Keratinocyte (primary cell): ENCODE results near the gene RBM26.
A peak's percentile ranks its signal among the peaks of the same experiment; 100 is the strongest.

Experiments
- EZH2 ChIP-seq: IDR thresholded peaks from one replicate; pipeline ENCODE4 v1.6.1; 2012; ENCODE audit warnings: inconsistent platforms, mild to moderate bottlenecking, low read length, moderate library complexity
- TF ChIP-seq, protein P1 (sequence below), 3 experiments: IDR thresholded peaks in 1 of 3; conservative IDR thresholded peaks in 1 of 3; optimal IDR thresholded peaks in 1 of 3; 2 replicates in 2 of 3; 3 replicates in 1 of 3; pipeline versions ENCODE3 to v1.5.1; 2011; ENCODE audit warnings: low read length in 3 of 3, mild to moderate bottlenecking in 3 of 3, moderate library complexity in 2 of 3, control low read depth in 1 of 3, inconsistent platforms in 1 of 3; ENCODE audit not compliant: insufficient read depth in 2 of 3; ENCODE audit errors: extremely low read depth in 1 of 3

DNA sequence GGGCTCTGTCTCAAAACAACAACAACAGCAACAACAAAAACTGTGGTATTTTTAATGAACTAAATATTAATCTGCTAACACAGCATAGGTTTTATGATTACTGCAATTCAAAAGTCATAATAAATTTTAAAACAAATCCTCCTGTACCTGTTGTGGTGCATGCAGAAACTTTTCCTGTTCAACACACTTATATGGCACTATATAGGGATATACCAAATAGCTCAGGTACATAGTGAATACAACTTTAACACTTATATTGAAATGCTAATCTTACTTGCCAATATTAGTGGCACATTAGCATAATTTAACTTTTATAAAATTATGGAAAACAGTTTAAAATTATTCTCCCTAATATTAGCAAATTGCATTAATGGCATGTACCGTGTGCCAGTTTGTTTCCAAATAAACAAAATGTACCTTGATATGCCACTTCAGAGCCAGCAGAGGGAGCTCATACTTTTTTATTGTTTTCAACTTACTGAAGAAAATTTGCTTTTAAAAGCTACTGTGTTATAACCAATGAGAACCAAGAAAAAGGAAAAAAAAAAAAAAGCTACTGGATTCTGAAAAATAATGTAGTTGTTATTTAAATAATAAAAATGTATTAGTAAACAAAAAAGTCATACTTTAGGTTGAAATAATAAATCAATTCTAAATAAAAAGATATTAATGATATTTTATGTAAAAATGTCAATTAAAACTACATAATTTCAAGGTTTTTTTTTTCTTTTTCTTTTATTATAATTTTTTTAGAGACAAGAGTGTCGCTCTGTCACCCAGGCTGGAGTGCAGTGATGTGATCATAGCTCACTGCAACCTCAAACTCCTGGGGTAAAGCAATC lies 18.0 kb upstream of the RBM26 start:
- TF ChIP-seq, protein P1, sequence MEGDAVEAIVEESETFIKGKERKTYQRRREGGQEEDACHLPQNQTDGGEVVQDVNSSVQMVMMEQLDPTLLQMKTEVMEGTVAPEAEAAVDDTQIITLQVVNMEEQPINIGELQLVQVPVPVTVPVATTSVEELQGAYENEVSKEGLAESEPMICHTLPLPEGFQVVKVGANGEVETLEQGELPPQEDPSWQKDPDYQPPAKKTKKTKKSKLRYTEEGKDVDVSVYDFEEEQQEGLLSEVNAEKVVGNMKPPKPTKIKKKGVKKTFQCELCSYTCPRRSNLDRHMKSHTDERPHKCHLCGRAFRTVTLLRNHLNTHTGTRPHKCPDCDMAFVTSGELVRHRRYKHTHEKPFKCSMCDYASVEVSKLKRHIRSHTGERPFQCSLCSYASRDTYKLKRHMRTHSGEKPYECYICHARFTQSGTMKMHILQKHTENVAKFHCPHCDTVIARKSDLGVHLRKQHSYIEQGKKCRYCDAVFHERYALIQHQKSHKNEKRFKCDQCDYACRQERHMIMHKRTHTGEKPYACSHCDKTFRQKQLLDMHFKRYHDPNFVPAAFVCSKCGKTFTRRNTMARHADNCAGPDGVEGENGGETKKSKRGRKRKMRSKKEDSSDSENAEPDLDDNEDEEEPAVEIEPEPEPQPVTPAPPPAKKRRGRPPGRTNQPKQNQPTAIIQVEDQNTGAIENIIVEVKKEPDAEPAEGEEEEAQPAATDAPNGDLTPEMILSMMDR (optimal IDR thresholded peaks at IDR 0.05 in 1 of 3, IDR thresholded peaks at IDR 0.05 in 1 of 3, conservative IDR thresholded peaks at IDR 0.05 in 1 of 3; ENCODE audit: extremely low read depth in 1 of 3, insufficient read depth in 2 of 3, low read length in 3 of 3): peak in 2 of 3 experiments; percentile 44 to 47
- no peak for TF ChIP-seq EZH2
